Cardiac muscle cell (in vitro differentiated cells and primary cell): Measurements from ENCODE around the gene TUBA3E. TPM values are rescaled to one million over a fixed set of nuclear protein-coding genes. Genes with fewer than 3 reads are reported as not detected.
"Not testable (repeated sequence)": the region's sequence is repeated elsewhere in the genome, so short reads cannot be mapped to it uniquely, and the experiment has no call there.

Source experiments
- DNase-seq, 2 donors: peaks; one replicate each; pipeline versions ENCODE4 v3.0.0 to v3.0.0-alpha.2; 2010 to 2017; ENCODE audit warnings: low read depth in 1 of 2, low spot score in 1 of 2
- H3K27ac ChIP-seq: fragments of 200-600 bp; sonication (generic); 2 replicates; pipeline ENCODE4 v1.5.1; 2016
- H3K27me3 ChIP-seq: fragments of 200-600 bp; sonication (generic); 2 replicates; pipeline ENCODE4 v1.6.0; 2016; ENCODE audit warnings: control low read depth
- H3K36me3 ChIP-seq: fragments of 200-600 bp; sonication (generic); 2 replicates; pipeline ENCODE4 v1.5.1; 2016; ENCODE audit warnings: control low read depth
- H3K4me1 ChIP-seq: fragments of 200-600 bp; sonication (generic); 2 replicates; pipeline ENCODE4 v1.8.1; 2017; ENCODE audit warnings: low read depth, mild to moderate bottlenecking, mixed run types
- H3K4me3 ChIP-seq: fragments of 200-600 bp; sonication (generic); 2 replicates; pipeline ENCODE4 v1.5.1; 2016; ENCODE audit warnings: mild to moderate bottlenecking
- H3K9me3 ChIP-seq: fragments of 200-600 bp; sonication (generic); 2 replicates; pipeline ENCODE4 v1.5.1; 2017; ENCODE audit warnings: low read depth, mild to moderate bottlenecking, control low read depth
- CTCF ChIP-seq: IDR thresholded peaks from 2 replicates; pipeline ENCODE4 v1.5.1; 2012; ENCODE audit warnings: low read depth, mild to moderate bottlenecking, low read length
- polyA plus RNA-seq: library from polyadenylated mRNA; unstranded; fragments of >200 nt; fragmentation: Nextera tagmentation; extraction: Ambion mirVana; gene quantifications from 2 replicates; pipeline ENCODE4 v1.2.1, GENCODE V29; 2016
- total RNA-seq: library from RNA; depleted of rRNA; stranded (reverse); fragments of >200 nt; gene quantifications from 2 replicates; pipeline ENCODE4 v1.2.3, GENCODE V29; 2016

The TUBA3E gene
- not detected in 2 replicates for total RNA-seq
- polyA plus RNA-seq, result 0.70 TPM in 1 of 2 replicates, not detected in the other

- Histone ChIP-seq H3K4me3 (no peak within 1 kb of the TSS), H3K36me3 (no peaks in the 10 kb centered on the region), H3K9me3 (no peaks in the 10 kb centered on the region), H3K27ac (no peak within 1 kb of the TSS), H3K4me1 (no peaks in the 10 kb centered on the region), H3K27me3 (no peaks in the 10 kb centered on the region)
- TF ChIP-seq CTCF, result no peak
- no peak for DNase-seq
These were observed at the start of gene TUBA3E for GRCh38 chr2:130198343-130198742. Gene TUBA3E (minus strand): TSS chr2:130198439. CDS start chr2:130198360, 79 bp downstream.

DNA sequence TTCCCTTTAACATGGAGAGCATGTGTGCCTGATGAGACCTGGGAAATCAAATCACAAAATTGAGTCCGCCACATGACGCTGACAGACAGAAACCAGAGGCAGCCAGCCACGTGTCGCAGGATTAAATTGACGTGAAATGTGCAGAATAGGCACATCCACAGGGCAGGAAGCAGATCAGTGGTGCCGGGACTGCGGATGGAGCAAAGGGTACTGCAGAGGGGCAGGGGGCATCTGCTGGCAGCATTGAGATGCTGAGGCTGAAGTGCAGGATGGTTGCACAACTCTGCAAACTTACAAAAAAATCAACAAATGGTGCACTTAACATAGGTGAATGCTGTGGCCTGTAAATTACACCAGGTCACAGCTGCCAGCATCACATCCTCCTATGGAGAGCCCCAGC, 48.2 kb upstream of the TUBA3E start:
- no peak overlapping the region for H3K4me3 ChIP-seq
- H3K27ac ChIP-seq, result no peak overlapping the region
- H3K4me1 ChIP-seq, result no peaks in the 10 kb centered on the region
- peaks cover 13% of the 10 kb centered on the region for H3K27me3 ChIP-seq
- no peaks in the 10 kb centered on the region for H3K9me3 ChIP-seq
- H3K36me3 ChIP-seq, result no peaks in the 10 kb centered on the region
- no peak for TF ChIP-seq CTCF
- no peak for DNase-seq

GRCh38 chr2:130245976-130246375, 47.7 kb upstream of the TUBA3E start:
- Histone ChIP-seq H3K27me3 (peaks cover 9% of the 10 kb centered on the region), H3K36me3 (no peaks in the 10 kb centered on the region), H3K27ac (no peak overlapping the region), H3K4me3 (no peak overlapping the region), H3K9me3 (no peaks in the 10 kb centered on the region), H3K4me1 (no peaks in the 10 kb centered on the region)
- DNase-seq, result no peak
- TF ChIP-seq CTCF, result no peak

GRCh38 chr2:130243359-130243758, 45.1 kb upstream of the TUBA3E start:
- H3K36me3 ChIP-seq, result no peaks in the 10 kb centered on the region
- no peak overlapping the region for H3K4me3 ChIP-seq
- no peak for TF ChIP-seq CTCF
- H3K9me3 ChIP-seq, result no peaks in the 10 kb centered on the region
- no peaks in the 10 kb centered on the region for H3K27me3 ChIP-seq
- DNase-seq, result no peak
- H3K27ac ChIP-seq, result no peak overlapping the region
- H3K4me1 ChIP-seq, result no peaks in the 10 kb centered on the region

DNA sequence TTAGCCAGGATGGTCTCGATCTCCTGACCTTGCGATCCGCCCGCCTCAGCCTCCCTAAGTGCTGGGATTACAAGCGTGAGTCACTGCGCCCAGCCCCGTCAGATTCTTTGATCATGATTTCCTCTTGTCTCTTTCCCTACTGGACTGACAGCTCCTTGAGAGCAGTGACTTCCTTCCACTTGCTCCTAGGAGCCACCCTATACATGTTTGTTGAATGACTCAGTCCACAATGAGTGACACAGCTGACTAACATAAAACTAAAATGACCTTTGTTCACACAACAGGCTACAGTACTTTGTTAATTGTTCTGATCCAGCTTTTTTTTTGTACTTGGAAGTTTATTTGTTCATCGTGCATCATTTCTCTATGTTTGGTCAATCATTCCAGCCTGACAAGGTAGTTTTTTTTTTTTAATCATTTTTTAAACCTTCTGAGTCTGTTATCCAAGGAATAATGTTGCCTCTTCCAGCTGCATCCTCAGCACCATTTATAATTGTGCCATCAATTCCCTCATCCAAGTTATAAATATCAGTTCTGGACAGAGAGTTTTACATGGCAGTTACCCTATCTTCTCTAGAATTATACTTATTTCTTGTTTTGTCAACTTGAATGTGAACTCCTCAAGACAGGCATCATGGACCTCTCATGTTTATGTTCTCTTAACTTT, 42.9 kb upstream of the TUBA3E start:
- Histone ChIP-seq H3K36me3 (no peaks in the 10 kb centered on the region), H3K9me3 (no peaks in the 10 kb centered on the region), H3K4me3 (no peak overlapping the region), H3K27ac (no peak overlapping the region), H3K4me1 (no peaks in the 10 kb centered on the region), H3K27me3 (no peaks in the 10 kb centered on the region)
- no peak for TF ChIP-seq CTCF
- peak in 1 of 2 donors; percentile 17 for DNase-seq

DNA sequence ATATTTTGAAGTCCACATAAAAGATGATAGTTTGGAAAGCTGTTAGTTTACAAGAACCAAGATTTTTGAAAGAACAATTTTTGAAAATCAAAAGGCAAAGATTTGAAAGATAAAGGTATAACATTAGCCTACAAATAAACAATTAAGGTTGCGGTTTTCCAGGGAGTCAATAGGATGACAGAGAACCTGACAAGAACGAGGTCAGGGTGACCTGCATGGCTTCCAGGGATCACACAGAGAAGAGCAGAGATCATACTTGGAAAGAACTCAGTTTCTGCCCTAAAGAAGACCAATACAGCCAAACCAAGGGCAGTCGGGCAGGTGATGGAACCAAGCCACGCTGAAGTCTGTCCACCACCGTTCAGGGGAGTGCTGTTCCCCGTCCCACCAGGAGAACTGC, 41.3 kb upstream of the TUBA3E start:
- H3K4me3 ChIP-seq, H3K27ac ChIP-seq, H3K27me3 ChIP-seq, H3K9me3 ChIP-seq, H3K4me1 ChIP-seq, DNase-seq, H3K36me3 ChIP-seq: not testable (repeated sequence)

DNA sequence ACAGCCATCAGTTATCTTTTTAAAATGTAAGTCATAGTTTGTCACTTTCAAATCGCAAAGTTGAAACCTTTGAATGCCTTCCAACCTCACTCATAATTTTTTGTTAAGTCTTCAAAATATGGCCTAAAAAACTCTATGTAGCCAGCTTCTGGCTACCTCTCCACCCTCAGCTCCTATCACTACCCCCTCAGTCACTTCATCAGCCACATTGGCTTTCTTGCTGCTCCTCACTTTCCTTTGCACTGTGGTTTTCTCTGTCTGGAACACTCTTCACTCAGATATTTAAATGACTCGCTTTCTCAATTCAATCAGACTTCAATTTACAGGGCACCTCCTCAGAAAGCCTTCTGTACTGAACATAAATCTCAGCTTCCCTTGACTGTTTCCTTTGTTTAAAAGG, 34.8 kb upstream of the TUBA3E start:
- not testable (repeated sequence) for H3K27me3 ChIP-seq, H3K9me3 ChIP-seq, H3K4me1 ChIP-seq, H3K36me3 ChIP-seq, H3K4me3 ChIP-seq, DNase-seq, H3K27ac ChIP-seq
